NK-92 treated with Interleukin-12 subunit alpha and Interleukin-12 subunit beta, amount 100 ng/mL, for 24 hours (cell line): ENCODE measurements around the gene TGM2.
A peak's percentile ranks its signal among the peaks of the same experiment; 100 is the strongest.

Source experiments
- DNase-seq: peaks from one replicate; lab custom pipeline; 2025; lab: John Stamatoyannopoulos, UW

TGM2 gene

GRCh38 chr20:38199501-38200390, 34.7 kb upstream of the TGM2 start:
- DNase-seq, result no peak

GRCh38 chr20:38198238-38198861, 33.3 kb upstream of the TGM2 start:
- no peak for DNase-seq

GRCh38 chr20:38197619-38198018, 32.5 kb upstream of the TGM2 start:
- DNase-seq, result no peak

GRCh38 chr20:38197217-38197616, 32.1 kb upstream of the TGM2 start:
- no peak for DNase-seq

- peak; percentile 51 for DNase-seq
Measured at GRCh38 chr20:38196592-38196991, 31.5 kb upstream of the TGM2 start.

- DNase-seq, result no peak
Measured at GRCh38 chr20:38196076-38196475, 31.0 kb upstream of the TGM2 start.

- DNase-seq, result no peak
Measured at GRCh38 chr20:38195521-38195920, 30.5 kb upstream of the TGM2 start.

- DNase-seq, result no peak
Measured at GRCh38 chr20:38194971-38195504, 30.0 kb upstream of the TGM2 start.

- DNase-seq, result no peak
Measured at GRCh38 chr20:38193586-38194105, 28.6 kb upstream of the TGM2 start.

- no peak for DNase-seq
Measured at GRCh38 chr20:38192323-38192885, 27.3 kb upstream of the TGM2 start.

- no peak for DNase-seq
Measured at GRCh38 chr20:38191654-38192053, 26.6 kb upstream of the TGM2 start.

GRCh38 chr20:38190936-38191371, 25.9 kb upstream of the TGM2 start:
- DNase-seq, result no peak

- DNase-seq, result no peak
Measured at GRCh38 chr20:38190166-38190565, 25.1 kb upstream of the TGM2 start.

GRCh38 chr20:38187517-38187916, 22.4 kb upstream of the TGM2 start:
- DNase-seq, result no peak

- no peak for DNase-seq
Measured at GRCh38 chr20:38186788-38187221, 21.7 kb upstream of the TGM2 start.

- no peak for DNase-seq
Measured at GRCh38 chr20:38184101-38184500, 19.0 kb upstream of the TGM2 start.

- DNase-seq, result no peak
Measured at GRCh38 chr20:38181971-38182370, 16.9 kb upstream of the TGM2 start.

GRCh38 chr20:38181207-38181801, 16.2 kb upstream of the TGM2 start:
- no peak for DNase-seq

GRCh38 chr20:38180781-38181180, 15.7 kb upstream of the TGM2 start:
- DNase-seq, result no peak

- no peak for DNase-seq
Measured at GRCh38 chr20:38179846-38180245, 14.8 kb upstream of the TGM2 start.

GRCh38 chr20:38178581-38178980, 13.5 kb upstream of the TGM2 start:
- DNase-seq, result no peak

GRCh38 chr20:38178065-38178491, 13.0 kb upstream of the TGM2 start:
- DNase-seq, result peak; percentile 29
